Heart left ventricle (tissue), 16 donors: ENCODE results near the gene QPRT. TPM values are rescaled to one million over a fixed set of nuclear protein-coding genes. Genes with fewer than 3 reads are reported as not detected.
A peak's percentile ranks its signal among the peaks of the same experiment; 100 is the strongest.

Source experiments
- ATAC-seq, 4 donors: fragments of 200-7000 bp; cut with Tn5 transposase; one replicate each; pipeline ENCODE4 v1.9.1; 2020 to 2022; ENCODE audit warnings: moderate library complexity in 4 of 4, mild to moderate bottlenecking in 3 of 4, moderate number of reproducible peaks in 1 of 4
- DNase-seq, 5 donors: peaks; one replicate each; pipeline ENCODE4 v3.0.0-alpha.2; 2020
- H3K27ac ChIP-seq, 12 donors: fragments of 200-600 bp; sonication (generic) in 4 of 12; one replicate each; pipeline versions ENCODE4 v1.5.0 to v1.8.0; 2016 to 2022; ENCODE audit warnings: mild to moderate bottlenecking in 2 of 12
- H3K27me3 ChIP-seq, 9 donors: fragments of 200-600 bp; sonication (generic) in 2 of 9; one replicate each; pipeline versions ENCODE4 v1.5.1 to v1.8.0; 2016 to 2022; ENCODE audit warnings: mild to moderate bottlenecking in 3 of 9
- H3K36me3 ChIP-seq, 9 donors: fragments of 200-600 bp; sonication (generic) in 2 of 9; one replicate each; pipeline versions ENCODE4 v1.5.0 to v1.8.0; 2018 to 2022; ENCODE audit warnings: mild to moderate bottlenecking in 2 of 9
- H3K4me1 ChIP-seq, 12 donors: fragments of 200-600 bp; sonication (generic) in 4 of 12; one replicate each; pipeline versions ENCODE4 v1.5.0 to v1.8.0; 2016 to 2022; ENCODE audit warnings: mild to moderate bottlenecking in 3 of 12
- H3K4me3 ChIP-seq, 12 donors: fragments of 200-600 bp; sonication (generic) in 4 of 12; one replicate each; pipeline versions ENCODE4 v1.5.0 to v1.8.0; 2017 to 2022; ENCODE audit warnings: mild to moderate bottlenecking in 9 of 12, moderate library complexity in 4 of 12
- H3K9me3 ChIP-seq, 12 donors: fragments of 200-600 bp; sonication (generic) in 4 of 12; one replicate each; pipeline versions ENCODE4 v1.5.0 to v1.8.0; 2016 to 2022; ENCODE audit warnings: mild to moderate bottlenecking in 1 of 12
- POLR2A ChIP-seq, 2 donors: fragments of 450-650 bp; IDR thresholded peaks; one replicate each; pipeline ENCODE4 v1.6.1; 2017; ENCODE audit warnings: antibody characterized with exemption in 2 of 2, mild to moderate bottlenecking in 2 of 2, moderate library complexity in 2 of 2
- WGBS, 4 donors: extraction: QIAGEN DNeasy Blood & Tissue Kit in 2 of 4; methylation state at CpG; one replicate each; pipeline versions ENCODE4 v1.1.5 to v1.1.7; 2013 to 2018; 5-methylcytosine and 5-hydroxymethylcytosine counted together
- intact Hi-C, 10 donors: fragments of 100-400 bp; cut with DNase I; formaldehyde crosslinking; loops; one replicate each; pipeline versions ENCODE4 v1.11.1 to v1.14.2; 2022
- polyA plus RNA-seq, 2 donors: library from polyadenylated mRNA; stranded (reverse); fragments of 200-250 nt; gene quantifications; one replicate each; pipeline ENCODE4 v1.2.3, GENCODE V29; 2013
- total RNA-seq, 9 donors: library from RNA; depleted of rRNA in 2 of 9; stranded (reverse); fragments of >200 nt in 2 of 9; fragmentation: NEBNext Ultra II Directional in 3 of 9; extraction: Animal tissue kit (Norgen Biotek cat#: 25700) in 3 of 9; gene quantifications; one replicate each; pipeline versions ENCODE4 v1.1.0 to v1.2.4, GENCODE V29; 2016 to 2023
- TF ChIP-seq, protein P1 (sequence below), 12 donors: fragments of 200-600 bp; sonication (generic) in 4 of 12; IDR thresholded peaks; one replicate each; pipeline versions ENCODE4 v1.5.0 to v1.8.0; 2018 to 2022; ENCODE audit warnings: antibody characterized with exemption in 12 of 12, mild to moderate bottlenecking in 5 of 12
- donor health status: ischemic (EF 13 %, LVEDD 7.1; RV severe dilation, severe dysfunction).
- donor health status: healthy with polysubstance abuse.
- donor health status: DM: no; HTN: yes; CAD: no.
- donor health status: DM: no; HTN: no; CAD: no.
- donor health status: ischemic (EF 25% LVEDD 6.9; RV normal size, moderate dysfunction).
- donor health status: ischemic (EF 25% LVEDD 5.7; RV mildly dilated, moderate dysfunction).
- donor health status: healthy.
- donor health status: DM: yes; HTN: yes; CAD: no.
- donor health status: ischemic (EF 35%, LVEDD 5.7; RV mildly dilated, moderate dysfunction).
- donor health status: nonischemic (EF 11% LVEDD 7.7; RV severe dilation, severe dysfunction).
- donor health status: DM: yes; HTN: yes; CAD: no.
- donor health status: PGD.
- donor health status: ischemic (EF 29% LVEDD 5.4; RV normal size, mild dysfunction).
- donor health status: nonischemic (EF 23%, LVEDD 6.1; RV moderate dilation, normal function).

Gene QPRT
- total and polyA plus RNA-seq, 11 donors, result 3.6 to 36.5 (median 23.1) TPM

DNA sequence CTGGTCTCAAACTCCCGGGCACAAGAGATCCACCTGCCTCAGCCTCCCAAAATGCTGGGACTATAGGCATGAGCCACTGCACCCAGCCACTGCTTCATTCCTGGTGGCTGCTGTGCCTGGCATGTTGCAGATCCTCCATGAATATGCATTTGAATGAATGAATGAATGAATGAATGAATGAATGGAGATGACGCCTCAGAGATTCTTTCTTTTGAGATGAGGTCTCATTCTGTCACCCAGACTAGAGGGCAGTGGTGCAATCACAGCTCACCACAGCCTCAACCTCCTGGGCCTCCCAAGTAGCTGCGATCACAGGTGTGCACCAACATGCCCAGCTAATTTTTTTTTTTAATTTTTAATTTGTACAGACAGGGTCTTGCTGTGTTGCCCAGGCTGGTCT, 10.7 kb upstream of the QPRT start:
- Histone ChIP-seq H3K4me1 (peaks cover 0 to 42% (median 0%) of the 10 kb centered on the region in 12 donors), H3K36me3 (no peaks in the 10 kb centered on the region), H3K27me3 (peaks cover 0 to 9% (median 0%) of the 10 kb centered on the region in 9 donors), H3K4me3 (no peak overlapping the region), H3K27ac (no peak overlapping the region), H3K9me3 (no peaks in the 10 kb centered on the region)
- TF ChIP-seq, protein P1, sequence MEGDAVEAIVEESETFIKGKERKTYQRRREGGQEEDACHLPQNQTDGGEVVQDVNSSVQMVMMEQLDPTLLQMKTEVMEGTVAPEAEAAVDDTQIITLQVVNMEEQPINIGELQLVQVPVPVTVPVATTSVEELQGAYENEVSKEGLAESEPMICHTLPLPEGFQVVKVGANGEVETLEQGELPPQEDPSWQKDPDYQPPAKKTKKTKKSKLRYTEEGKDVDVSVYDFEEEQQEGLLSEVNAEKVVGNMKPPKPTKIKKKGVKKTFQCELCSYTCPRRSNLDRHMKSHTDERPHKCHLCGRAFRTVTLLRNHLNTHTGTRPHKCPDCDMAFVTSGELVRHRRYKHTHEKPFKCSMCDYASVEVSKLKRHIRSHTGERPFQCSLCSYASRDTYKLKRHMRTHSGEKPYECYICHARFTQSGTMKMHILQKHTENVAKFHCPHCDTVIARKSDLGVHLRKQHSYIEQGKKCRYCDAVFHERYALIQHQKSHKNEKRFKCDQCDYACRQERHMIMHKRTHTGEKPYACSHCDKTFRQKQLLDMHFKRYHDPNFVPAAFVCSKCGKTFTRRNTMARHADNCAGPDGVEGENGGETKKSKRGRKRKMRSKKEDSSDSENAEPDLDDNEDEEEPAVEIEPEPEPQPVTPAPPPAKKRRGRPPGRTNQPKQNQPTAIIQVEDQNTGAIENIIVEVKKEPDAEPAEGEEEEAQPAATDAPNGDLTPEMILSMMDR (IDR thresholded peaks at IDR 0.05), result no peak
- no peak for TF ChIP-seq POLR2A (IDR thresholded peaks at IDR 0.05)
- no peak for DNase-seq
- intact Hi-C loops, result no loop called here
- 87 to 95% (median 92%) methylated on average over 3 of the region's 3 CpGs for WGBS, 4 donors
- ATAC-seq, result no peak

DNA sequence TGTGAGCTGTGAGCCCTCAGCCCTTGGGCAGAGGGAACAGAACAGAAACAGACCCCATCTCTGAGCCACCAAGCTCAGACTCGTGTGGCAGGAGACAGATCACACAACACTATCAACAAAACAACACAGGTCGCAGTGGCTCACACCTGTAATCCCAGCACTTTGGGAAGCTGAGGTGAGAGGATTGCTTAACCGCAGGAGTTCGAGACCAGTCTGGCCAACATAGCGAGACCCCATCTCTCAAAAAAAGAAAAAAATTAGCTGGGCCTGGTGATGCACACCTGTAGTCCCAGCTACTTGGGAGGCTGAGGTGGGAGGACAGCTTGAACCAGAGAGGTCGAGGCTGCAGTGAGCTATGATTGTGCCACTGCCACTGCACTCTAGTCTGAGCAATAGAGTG, 5.5 kb upstream of the QPRT start:
- WGBS, 4 donors, result 91 to 98% (median 96%) methylated on average over 6 of the region's 6 CpGs
- H3K4me1 ChIP-seq, result peaks cover 0 to 17% (median under 1%) of the 10 kb centered on the region in 12 donors

DNA sequence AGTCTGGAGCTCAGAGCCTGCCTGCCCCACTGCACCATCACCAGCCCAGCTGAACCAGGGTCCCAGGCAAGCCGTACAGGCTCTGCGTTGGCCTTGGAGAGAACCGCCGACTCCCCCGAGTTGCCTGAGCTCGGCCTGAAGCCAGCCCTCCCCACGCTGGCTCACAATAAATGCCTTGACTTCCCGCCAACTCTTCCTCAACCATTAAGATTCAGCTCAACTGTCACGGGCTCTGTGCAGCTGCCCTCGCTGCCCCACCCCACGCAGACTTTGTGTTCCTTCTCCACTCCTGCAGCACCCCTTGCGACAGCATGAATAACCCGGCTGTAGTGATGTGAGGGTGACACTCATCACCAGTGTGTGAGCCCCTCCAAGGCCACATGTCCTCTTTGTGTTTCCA, 4.8 kb upstream of the QPRT start:
- peaks cover 0 to 22% (median 4%) of the 10 kb centered on the region in 12 donors for H3K4me1 ChIP-seq
- H3K9me3 ChIP-seq, result no peaks in the 10 kb centered on the region
- DNase-seq, result peak in 3 of 5 donors; percentile 41 to 60 (median 50)
- no peak overlapping the region for H3K4me3 ChIP-seq
- H3K27me3 ChIP-seq, result no peaks in the 10 kb centered on the region
- 12 to 30% (median 21%) methylated on average over 13 of the region's 13 CpGs for WGBS, 4 donors
- H3K36me3 ChIP-seq, result no peaks in the 10 kb centered on the region
- no peak overlapping the region for H3K27ac ChIP-seq
- intact Hi-C loops, result no loop called here
- no peak for TF ChIP-seq POLR2A (IDR thresholded peaks at IDR 0.05)
- TF ChIP-seq, protein P1 (IDR thresholded peaks at IDR 0.05), result peak in 2 of 12 donors; percentile 14 to 18
- peak; percentile 16 to 63 (median 54) for ATAC-seq

More for the DNA sequence above, 5.5 kb upstream of the QPRT start:
- intact Hi-C loops, result no loop called here
- ATAC-seq (no peak), DNase-seq (no peak)
- no peak overlapping the region for H3K4me3 ChIP-seq
- TF ChIP-seq, protein P1 (IDR thresholded peaks at IDR 0.05), result no peak
- no peak for TF ChIP-seq POLR2A (IDR thresholded peaks at IDR 0.05)
- no peaks in the 10 kb centered on the region for H3K27me3 ChIP-seq
- H3K27ac ChIP-seq, result no peak overlapping the region
- H3K36me3 ChIP-seq, result no peaks in the 10 kb centered on the region
- H3K9me3 ChIP-seq, result no peaks in the 10 kb centered on the region

DNA sequence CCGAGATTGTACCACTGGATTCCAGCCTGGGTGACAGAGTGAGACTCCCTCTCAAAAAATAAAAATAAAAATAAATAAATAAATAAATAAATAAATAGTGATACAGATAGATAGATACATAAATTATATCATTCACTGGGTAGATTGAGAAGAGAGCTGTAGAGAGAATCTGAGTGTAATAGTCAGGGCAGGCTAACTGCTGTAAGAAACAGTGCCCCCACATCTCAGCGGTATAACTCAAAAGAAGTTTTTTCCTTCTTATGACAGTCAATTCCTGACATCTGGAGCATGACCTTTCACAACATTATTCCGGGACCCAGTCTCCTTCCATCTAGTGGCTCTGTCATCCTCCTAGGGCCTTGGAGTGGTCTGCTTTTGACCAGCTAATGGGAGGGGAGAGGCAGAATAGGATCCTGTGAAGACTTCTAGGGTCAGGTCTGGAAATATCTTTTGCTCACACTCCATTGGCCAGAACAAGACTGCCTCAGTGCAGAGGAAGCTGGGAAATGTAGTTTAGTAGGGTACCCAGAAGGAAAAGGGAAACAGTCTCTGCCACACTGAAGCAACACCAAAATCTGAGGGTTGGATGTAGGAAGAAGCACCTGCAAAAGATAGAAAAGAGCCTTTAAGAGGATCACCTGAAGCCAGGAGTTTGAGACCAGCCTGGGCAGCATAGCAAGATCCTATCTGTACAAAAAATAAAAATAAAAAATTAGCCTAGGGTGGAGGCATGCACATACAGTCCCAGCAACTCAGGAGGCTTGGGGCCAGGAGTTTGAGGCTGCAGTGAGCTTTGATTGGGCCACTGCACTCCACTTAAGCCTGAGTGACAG, 3.0 kb upstream of the QPRT start:
- Histone ChIP-seq H3K27ac (no peak overlapping the region), H3K36me3 (no peaks in the 10 kb centered on the region), H3K4me3 (no peak overlapping the region), H3K9me3 (no peaks in the 10 kb centered on the region), H3K27me3 (no peaks in the 10 kb centered on the region), H3K4me1 (peaks cover 0 to 32% (median 5%) of the 10 kb centered on the region in 12 donors)
- intact Hi-C loops, result no loop called here
- DNase-seq, result no peak
- 49 to 72% (median 56%) methylated on average over 3 of the region's 3 CpGs for WGBS, 4 donors
- ATAC-seq, result peak; percentile 48 to 59 (median 56)
- TF ChIP-seq, protein P1 (IDR thresholded peaks at IDR 0.05), result no peak
- TF ChIP-seq POLR2A (IDR thresholded peaks at IDR 0.05), result no peak
